ENCODE data around the gene METTL26.

- TF ChIP-seq CTCF (IDR thresholded peaks at IDR 0.05; ENCODE audit: control extremely low read depth in 1 of 3, insufficient read depth in 1 of 3, low read depth in 1 of 3, low read length in 3 of 3) = no peak
- TF ChIP-seq E2F6 (IDR thresholded peaks at IDR 0.05) = no peak; the same call in 1 of the 2 replicates
- no peak for TF ChIP-seq JUND (IDR thresholded peaks at IDR 0.05; ENCODE audit: low read length)
- TF ChIP-seq EGR1 (IDR thresholded peaks at IDR 0.05; ENCODE audit: borderline replicate concordance, low read depth, low read length) = no peak
- TF ChIP-seq MAFK (IDR thresholded peaks at IDR 0.05; ENCODE audit: low read depth, low read length) = no peak
- no peak for TF ChIP-seq CBX8 (IDR thresholded peaks at IDR 0.05; ENCODE audit: borderline replicate concordance, low read depth, low read length)
- TF ChIP-seq ATF3 (IDR thresholded peaks at IDR 0.05; ENCODE audit: insufficient read depth, low read depth, low read length) = no peak
- no peak for TF ChIP-seq SIX5 (IDR thresholded peaks at IDR 0.05; ENCODE audit: low read depth, low read length)
Observed at GRCh38 chr16:642189-643049, 6.3 kb upstream of the METTL26 start.

Data from H1 (cell line).